Spleen (tissue), 11 donors: Measurements from ENCODE around the gene SLC28A1. TPM values are rescaled to one million over a fixed set of nuclear protein-coding genes. Genes with fewer than 3 reads are reported as not detected.

Experiments used
- DNase-seq: peaks from one replicate; pipeline ENCODE4 v3.0.0-alpha.2; 2020
- H3K27ac ChIP-seq, 8 donors: fragments of 200-600 bp; sonication (generic) in 7 of 8; 1 replicate in 4 of 8; 2 replicates in 4 of 8; pipeline versions ENCODE4 v1.5.0 to v1.8.0; 2016 to 2021; ENCODE audit warnings: inconsistent platforms in 4 of 8, mild to moderate bottlenecking in 4 of 8, moderate library complexity in 1 of 8
- H3K27me3 ChIP-seq, 7 donors: fragments of 200-600 bp; sonication (generic) in 6 of 7; replicated peaks in 1 of 7; 1 replicate in 4 of 7; 2 replicates in 3 of 7; pipeline versions ENCODE4 v1.5.0 to v1.8.0; 2016 to 2021; ENCODE audit warnings: inconsistent platforms in 3 of 7, mild to moderate bottlenecking in 1 of 7
- H3K36me3 ChIP-seq, 6 donors: fragments of 200-600 bp; sonication (generic) in 5 of 6; 1 replicate in 4 of 6; 2 replicates in 2 of 6; pipeline versions ENCODE4 v1.5.0 to v1.8.0; 2016 to 2021; ENCODE audit warnings: inconsistent platforms in 2 of 6
- H3K4me1 ChIP-seq, 6 donors: fragments of 200-600 bp; sonication (generic) in 5 of 6; 1 replicate in 3 of 6; 2 replicates in 3 of 6; pipeline versions ENCODE4 v1.5.0 to v1.8.0; 2016 to 2021; ENCODE audit warnings: inconsistent platforms in 3 of 6
- H3K4me3 ChIP-seq, 8 donors: fragments of 200-600 bp; sonication (generic) in 7 of 8; 1 replicate in 4 of 8; 2 replicates in 4 of 8; pipeline versions ENCODE4 v1.5.0 to v1.8.0; 2016 to 2021; ENCODE audit warnings: inconsistent platforms in 4 of 8, mild to moderate bottlenecking in 4 of 8, moderate library complexity in 2 of 8
- H3K9me3 ChIP-seq, 8 donors: fragments of 200-600 bp; sonication (generic) in 7 of 8; 1 replicate in 4 of 8; 2 replicates in 4 of 8; pipeline versions ENCODE4 v1.5.0 to v1.8.0; 2016 to 2021; ENCODE audit warnings: inconsistent platforms in 4 of 8
- CTCF ChIP-seq, 11 experiments: fragments of 200-600 bp in 7 of 11; fragments of 450-650 bp in 4 of 11; sonication (generic) in 4 of 11; IDR thresholded peaks in 8 of 11; conservative IDR thresholded peaks in 3 of 11; 1 replicate in 7 of 11; 2 replicates in 4 of 11; pipeline versions ENCODE4 v1.4.0 to v1.8.0; 2016 to 2021; ENCODE audit warnings: antibody characterized with exemption in 11 of 11, inconsistent platforms in 4 of 11, mild to moderate bottlenecking in 1 of 11
- POLR2A ChIP-seq, 3 donors: fragments of 450-650 bp; IDR thresholded peaks; one replicate each; pipeline ENCODE4 v1.5.1; 2017; ENCODE audit warnings: antibody characterized with exemption in 3 of 3, mild to moderate bottlenecking in 1 of 3
- POLR2AphosphoS5 ChIP-seq, 3 donors: sonication (generic); formaldehyde crosslinking; IDR thresholded peaks; one replicate each; pipeline ENCODE4 v1.5.1; 2017; ENCODE audit warnings: antibody characterized with exemption in 3 of 3
- WGBS, 5 donors: extraction: QIAGEN DNeasy Blood & Tissue Kit in 3 of 5; methylation state at CpG; one replicate each; pipeline versions ENCODE4 v1.1.5 to v1.1.7; 2013 to 2018; 5-methylcytosine and 5-hydroxymethylcytosine counted together
- intact Hi-C: fragments of 100-400 bp; cut with DNase I; formaldehyde crosslinking; loops from one replicate; pipeline ENCODE4 v1.15.0; 2023; ENCODE audit warnings: low total_unique reads
- polyA plus RNA-seq, 3 donors: library from polyadenylated mRNA; stranded (reverse); fragments of 200-250 nt; gene quantifications; one replicate each; pipeline ENCODE4 v1.2.1, GENCODE V29; 2013
- total RNA-seq, 7 donors: library from RNA; depleted of rRNA in 3 of 7; stranded (reverse); fragments of >200 nt in 3 of 7; fragmentation: NEBNext Ultra II Directional in 4 of 7; extraction: Animal tissue kit (Norgen Biotek cat#: 25700) in 4 of 7; gene quantifications; one replicate each; pipeline versions ENCODE4 v1.1.0 to v1.2.1, GENCODE V29; 2016 to 2021
- donor health status: healthy with polysubstance abuse.
- donor health status: DM: no; HTN: no; CAD: no; lungs with moderate emphysema.
- donor health status: DM: no; HTN: no; CAD: no.
- donor health status: Bipolar disorder and iron deficiency.
- donor health status: healthy.
- donor health status: DM: no; HTN: no; CAD: no.
- donor health status: DM: yes; HTN: yes; CAD: no.

Gene SLC28A1
- total and polyA plus RNA-seq, 10 donors = 0.10 to 0.29 (median 0.16) TPM; not detected in 7

DNA sequence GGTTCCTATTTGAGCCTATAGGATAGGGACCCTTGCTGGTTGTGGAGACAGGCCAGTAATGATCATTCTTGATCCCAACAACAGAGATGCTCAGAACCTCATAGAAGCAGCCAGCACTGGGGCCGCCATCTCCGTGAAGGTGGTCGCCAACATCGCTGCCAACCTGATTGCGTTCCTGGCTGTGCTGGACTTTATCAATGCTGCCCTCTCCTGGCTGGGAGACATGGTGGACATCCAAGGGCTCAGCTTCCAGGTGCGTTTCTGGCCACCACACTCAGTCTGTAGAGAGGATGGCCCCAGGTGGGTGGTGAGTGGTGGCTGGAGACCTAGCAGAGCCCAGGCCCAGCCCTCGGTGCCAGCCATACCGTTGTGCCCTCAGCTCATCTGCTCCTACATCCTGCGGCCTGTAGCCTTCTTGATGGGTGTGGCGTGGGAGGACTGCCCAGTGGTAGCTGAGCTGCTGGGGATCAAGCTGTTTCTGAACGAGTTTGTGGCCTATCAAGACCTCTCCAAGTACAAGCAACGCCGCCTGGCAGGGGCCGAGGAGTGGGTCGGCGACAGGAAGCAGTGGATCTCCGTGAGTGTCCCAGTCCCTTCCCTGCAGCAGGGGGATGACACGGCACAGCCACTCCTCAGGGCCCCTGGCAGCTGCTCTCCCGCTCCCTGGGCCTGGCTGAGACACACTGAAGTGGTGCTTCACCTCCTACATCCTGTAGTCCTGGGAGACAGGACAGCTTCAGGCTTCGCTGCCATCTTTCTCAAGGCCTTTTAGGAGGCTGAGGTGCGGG is 50.7 kb downstream of the SLC28A1 start:
- Histone ChIP-seq H3K36me3 (no peaks in the 10 kb centered on the region), H3K9me3 (no peaks in the 10 kb centered on the region), H3K4me1 (no peaks in the 10 kb centered on the region), H3K27me3 (no peaks in the 10 kb centered on the region), H3K27ac (no peak overlapping the region), H3K4me3 (no peak overlapping the region)
- intact Hi-C loops = no loop called here
- WGBS, 5 donors = 81 to 89% (median 85%) methylated on average over 12 to 21 of the region's 21 CpGs
- no peak for TF ChIP-seq CTCF (IDR thresholded peaks at IDR 0.05 in 8 of 11, conservative IDR thresholded peaks at IDR 0.05 in 3 of 11)
- TF ChIP-seq POLR2AphosphoS5 (IDR thresholded peaks at IDR 0.05) = no peak
- no peak for TF ChIP-seq POLR2A (IDR thresholded peaks at IDR 0.05)
- no peak for DNase-seq

GRCh38 chr15:84937144-84937543 is 52.7 kb downstream of the SLC28A1 start:
- TF ChIP-seq POLR2A (IDR thresholded peaks at IDR 0.05) (no peak), CTCF (IDR thresholded peaks at IDR 0.05 in 8 of 11, conservative IDR thresholded peaks at IDR 0.05 in 3 of 11) (no peak), POLR2AphosphoS5 (IDR thresholded peaks at IDR 0.05) (no peak)
- Histone ChIP-seq H3K27me3 (no peaks in the 10 kb centered on the region), H3K4me1 (no peaks in the 10 kb centered on the region), H3K9me3 (peaks cover 0 to 6% (median 0%) of the 10 kb centered on the region in 8 donors), H3K27ac (no peak overlapping the region), H3K4me3 (no peak overlapping the region), H3K36me3 (no peaks in the 10 kb centered on the region)
- 36 to 56% (median 40%) methylated on average over 5 of the region's 5 CpGs for WGBS, 5 donors
- DNase-seq = no peak
- intact Hi-C loops = no loop called here

DNA sequence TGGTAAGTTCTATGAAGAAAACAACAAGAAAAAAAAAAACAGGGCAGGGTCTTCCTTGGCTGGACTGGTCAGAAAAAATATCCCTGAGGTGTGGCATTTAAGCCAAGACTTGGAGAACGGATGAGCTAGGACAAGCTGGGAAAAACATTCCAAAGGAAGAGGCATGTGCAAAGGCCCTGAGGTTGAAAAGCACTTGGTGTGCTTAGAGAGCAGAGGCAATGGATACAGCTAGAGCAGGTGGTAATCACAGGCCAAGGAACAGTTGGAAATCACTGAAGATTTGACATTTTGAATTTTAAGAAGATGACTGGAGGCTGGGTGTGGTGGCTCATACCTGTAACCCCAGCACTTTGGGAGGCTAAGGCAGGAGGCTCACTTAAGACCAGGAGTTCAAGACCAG is 54.3 kb downstream of the SLC28A1 start:
- intact Hi-C loops = no loop called here
- H3K4me1 ChIP-seq = no peaks in the 10 kb centered on the region
- no peak overlapping the region for H3K27ac ChIP-seq
- WGBS, 5 donors = 92 to 100% (median 94%) methylated on average over 1 of the region's 1 CpG
- no peak overlapping the region for H3K4me3 ChIP-seq
- no peaks in the 10 kb centered on the region for H3K36me3 ChIP-seq
- DNase-seq = no peak
- TF ChIP-seq POLR2A (IDR thresholded peaks at IDR 0.05) (no peak), POLR2AphosphoS5 (IDR thresholded peaks at IDR 0.05) (no peak), CTCF (IDR thresholded peaks at IDR 0.05 in 8 of 11, conservative IDR thresholded peaks at IDR 0.05 in 3 of 11) (no peak)
- peaks cover 0 to 6% (median 0%) of the 10 kb centered on the region in 8 donors for H3K9me3 ChIP-seq
- no peaks in the 10 kb centered on the region for H3K27me3 ChIP-seq

DNA sequence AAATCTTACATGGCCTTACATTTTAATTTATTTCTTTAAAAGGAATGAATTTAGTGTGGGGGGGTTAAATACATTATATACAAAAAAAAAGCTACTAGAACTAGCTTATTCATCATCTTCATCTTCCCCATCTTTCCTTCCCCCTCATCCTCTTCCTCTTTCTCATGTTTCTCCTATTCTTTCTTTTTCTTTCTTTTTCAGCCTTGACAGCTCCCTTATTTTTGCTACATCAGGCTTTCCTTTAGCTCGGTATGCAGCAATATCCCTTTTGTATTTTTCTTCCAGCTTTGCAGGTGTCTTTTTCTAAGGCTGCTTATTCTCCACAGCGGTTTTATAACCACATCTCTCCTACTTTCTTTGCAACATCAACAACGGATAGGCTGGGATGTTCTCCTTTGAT is 55.9 kb downstream of the SLC28A1 start:
- H3K27me3 ChIP-seq = no peaks in the 10 kb centered on the region
- no peaks in the 10 kb centered on the region for H3K4me1 ChIP-seq
- no peaks in the 10 kb centered on the region for H3K36me3 ChIP-seq
- H3K4me3 ChIP-seq = no peak overlapping the region
- no peak for DNase-seq
- intact Hi-C loops = no loop called here
- no peak for TF ChIP-seq CTCF (IDR thresholded peaks at IDR 0.05 in 8 of 11, conservative IDR thresholded peaks at IDR 0.05 in 3 of 11)
- no peak for TF ChIP-seq POLR2A (IDR thresholded peaks at IDR 0.05)
- no peak for TF ChIP-seq POLR2AphosphoS5 (IDR thresholded peaks at IDR 0.05)
- H3K27ac ChIP-seq = no peak overlapping the region
- WGBS, 5 donors = 41 to 71% (median 69%) methylated on average over 3 of the region's 3 CpGs
- peaks cover 0 to 6% (median 0%) of the 10 kb centered on the region in 8 donors for H3K9me3 ChIP-seq
